ENCODE data around the gene GNPTAB. TPM values are rescaled to one million over a fixed set of nuclear protein-coding genes. Genes with fewer than 3 reads are reported as not detected.
A peak's percentile ranks its signal among the peaks of the same experiment; 100 is the strongest.

Gene GNPTAB
- total RNA-seq, 1 donor = 86.8 TPM

DNA sequence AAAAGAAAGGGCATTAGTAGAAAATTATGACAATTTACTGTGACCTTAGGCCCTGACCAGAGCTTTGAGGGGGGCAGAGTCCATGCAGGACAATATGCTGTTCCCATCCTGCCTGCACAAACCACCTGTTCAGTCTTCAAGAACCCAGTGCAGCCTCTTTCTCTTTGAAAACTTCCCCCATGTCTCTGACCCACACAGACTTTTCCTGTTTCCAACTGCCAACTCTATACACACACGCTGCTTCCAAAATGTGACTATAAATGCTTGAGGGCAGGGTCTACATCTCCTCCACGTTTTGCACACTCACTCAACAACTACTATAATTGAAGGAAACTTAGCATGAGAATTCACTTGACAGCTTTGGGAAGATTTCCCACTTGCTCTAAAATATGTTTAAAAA is 54.9 kb downstream of the GNPTAB start:
- TF ChIP-seq CTCF (IDR thresholded peaks at IDR 0.05; ENCODE audit: insufficient read depth, low read depth, low read length) = no peak
- H3K4me3 ChIP-seq (ENCODE audit: low read depth, low read length) = no peak overlapping the region
- DNase-seq (ENCODE audit: low read depth) = no peak

DNA sequence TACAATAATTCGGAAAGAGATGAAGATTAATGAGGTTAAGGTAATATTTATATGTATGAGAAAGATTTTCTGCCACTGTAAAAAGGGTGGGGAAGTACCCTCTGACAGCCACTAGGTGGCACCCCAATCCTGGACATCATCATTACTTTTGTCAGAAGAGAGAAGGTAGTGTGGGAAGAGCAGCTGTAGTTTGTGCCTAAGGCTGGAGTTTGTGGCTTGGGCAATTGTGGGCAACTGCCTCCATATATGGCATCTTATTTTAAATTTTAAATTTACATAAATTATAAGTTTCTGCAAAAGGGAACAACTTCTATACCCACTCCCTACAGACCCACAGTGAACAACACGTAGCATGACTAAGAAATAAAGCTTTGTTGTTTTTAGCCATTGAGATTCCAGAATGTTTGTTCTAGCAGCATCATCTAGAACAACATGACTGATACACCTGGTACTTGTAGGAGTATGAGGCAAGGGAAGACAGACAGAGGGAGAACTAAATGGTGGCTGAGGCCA is 57.1 kb downstream of the GNPTAB start:
- no peak overlapping the region for H3K4me3 ChIP-seq (ENCODE audit: low read depth, low read length)
- DNase-seq (ENCODE audit: low read depth) = peak; percentile 81
- peak; percentile 93 for TF ChIP-seq CTCF (IDR thresholded peaks at IDR 0.05; ENCODE audit: insufficient read depth, low read depth, low read length)

DNA sequence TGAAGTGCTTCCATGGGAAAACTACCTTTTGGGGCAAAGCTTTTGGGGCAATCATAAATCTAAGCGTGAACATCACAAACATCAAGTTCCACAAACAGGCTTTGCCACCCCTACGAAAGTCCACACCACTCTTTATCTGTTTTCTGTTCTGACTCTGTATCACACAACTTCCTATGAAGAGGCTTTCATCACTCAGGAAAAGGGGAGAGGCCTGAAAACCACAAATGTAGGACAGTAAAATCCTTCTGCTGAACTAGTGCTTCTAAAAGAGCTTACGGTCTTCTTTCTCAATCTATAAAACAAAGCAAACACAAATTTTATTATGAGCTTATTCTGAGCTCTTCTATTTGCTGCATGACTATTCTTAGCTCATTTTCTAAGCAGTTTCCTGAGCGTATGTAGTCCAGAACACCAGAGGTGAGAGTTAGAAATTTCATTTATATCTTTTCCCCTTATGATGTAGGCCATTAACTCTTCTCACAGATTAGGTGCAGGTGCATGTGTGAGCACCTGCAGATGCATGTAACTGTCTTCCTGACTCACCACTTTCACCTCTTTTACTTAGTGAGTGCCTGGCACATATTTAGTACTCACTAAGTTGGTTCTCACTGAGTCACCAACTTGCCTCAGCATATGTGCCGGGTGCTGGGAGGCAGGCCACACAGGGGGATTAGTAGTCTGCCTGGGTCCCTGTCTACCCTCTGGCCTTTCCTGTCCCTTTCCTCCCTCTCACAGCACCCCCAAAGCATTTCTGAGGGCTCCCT is 58.6 kb downstream of the GNPTAB start:
- peak; percentile 20 for DNase-seq (ENCODE audit: low read depth)
- no peak for TF ChIP-seq CTCF (IDR thresholded peaks at IDR 0.05; ENCODE audit: insufficient read depth, low read depth, low read length)

DNA sequence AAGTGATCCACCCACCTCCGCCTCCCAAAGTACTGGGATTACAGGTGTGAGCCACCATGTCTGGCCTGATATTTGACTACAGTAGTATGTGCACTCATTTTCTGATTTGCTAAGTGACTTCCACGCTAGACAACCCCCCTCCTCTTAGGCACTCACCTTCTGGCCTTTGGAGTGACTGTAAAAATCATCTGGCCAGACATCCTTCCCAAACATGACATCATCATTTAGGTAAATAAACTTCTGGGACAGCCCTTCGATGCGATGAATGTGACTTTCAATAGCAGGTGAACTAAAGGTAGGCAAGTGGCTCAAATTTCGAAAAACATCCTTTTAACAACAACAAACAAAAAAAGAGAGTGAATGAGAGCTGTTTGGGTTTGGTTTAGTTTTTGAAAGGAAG is 60.9 kb downstream of the GNPTAB start:
- no peak for DNase-seq (ENCODE audit: low read depth)
- no peak for TF ChIP-seq CTCF (IDR thresholded peaks at IDR 0.05; ENCODE audit: insufficient read depth, low read depth, low read length)

More for the DNA sequence above, 58.6 kb downstream of the GNPTAB start:
- no peak overlapping the region for H3K4me3 ChIP-seq (ENCODE audit: low read depth, low read length)

GRCh38 chr12:101768781-101769180 is 62.0 kb downstream of the GNPTAB start:
- no peak for TF ChIP-seq CTCF (IDR thresholded peaks at IDR 0.05; ENCODE audit: insufficient read depth, low read depth, low read length)
- DNase-seq (ENCODE audit: low read depth) = no peak
- H3K4me3 ChIP-seq (ENCODE audit: low read depth, low read length) = no peak overlapping the region

More for the DNA sequence above, 60.9 kb downstream of the GNPTAB start:
- no peak overlapping the region for H3K4me3 ChIP-seq (ENCODE audit: low read depth, low read length)

GRCh38 chr12:101767537-101767936 is 63.2 kb downstream of the GNPTAB start:
- H3K4me3 ChIP-seq (ENCODE audit: low read depth, low read length) = no peak overlapping the region
- no peak for DNase-seq (ENCODE audit: low read depth)
- TF ChIP-seq CTCF (IDR thresholded peaks at IDR 0.05; ENCODE audit: insufficient read depth, low read depth, low read length) = no peak
